ENCODE results near the gene GHR. TPM values are rescaled to one million over a fixed set of nuclear protein-coding genes. Genes with fewer than 3 reads are reported as not detected.
"Not testable (repeated sequence)": the region's sequence is repeated elsewhere in the genome, so short reads cannot be mapped to it uniquely, and the experiment has no call there.

Gene GHR
- total RNA-seq, 1 donor from 2014 or later = 1.3 TPM

- Histone ChIP-seq H3K36me3 (ENCODE audit: control insufficient read depth, insufficient read depth, low read length) (no peaks in the 10 kb centered on the region), H3K27me3 (ENCODE audit: control insufficient read depth, insufficient read depth, low read length) (no peaks in the 10 kb centered on the region), H3K4me3 (ENCODE audit: low read depth, low read length) (no peak overlapping the region)
- DNase-seq (ENCODE audit: low read depth) (no peak), FAIRE-seq (no peak)
- TF ChIP-seq, protein P1, sequence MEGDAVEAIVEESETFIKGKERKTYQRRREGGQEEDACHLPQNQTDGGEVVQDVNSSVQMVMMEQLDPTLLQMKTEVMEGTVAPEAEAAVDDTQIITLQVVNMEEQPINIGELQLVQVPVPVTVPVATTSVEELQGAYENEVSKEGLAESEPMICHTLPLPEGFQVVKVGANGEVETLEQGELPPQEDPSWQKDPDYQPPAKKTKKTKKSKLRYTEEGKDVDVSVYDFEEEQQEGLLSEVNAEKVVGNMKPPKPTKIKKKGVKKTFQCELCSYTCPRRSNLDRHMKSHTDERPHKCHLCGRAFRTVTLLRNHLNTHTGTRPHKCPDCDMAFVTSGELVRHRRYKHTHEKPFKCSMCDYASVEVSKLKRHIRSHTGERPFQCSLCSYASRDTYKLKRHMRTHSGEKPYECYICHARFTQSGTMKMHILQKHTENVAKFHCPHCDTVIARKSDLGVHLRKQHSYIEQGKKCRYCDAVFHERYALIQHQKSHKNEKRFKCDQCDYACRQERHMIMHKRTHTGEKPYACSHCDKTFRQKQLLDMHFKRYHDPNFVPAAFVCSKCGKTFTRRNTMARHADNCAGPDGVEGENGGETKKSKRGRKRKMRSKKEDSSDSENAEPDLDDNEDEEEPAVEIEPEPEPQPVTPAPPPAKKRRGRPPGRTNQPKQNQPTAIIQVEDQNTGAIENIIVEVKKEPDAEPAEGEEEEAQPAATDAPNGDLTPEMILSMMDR (IDR thresholded peaks at IDR 0.05; ENCODE audit: insufficient read depth, low read length, severe bottlenecking) = no peak
These were observed 225.7 kb downstream of the GHR start for GRCh38 chr5:42648915-42649314.

- no peaks in the 10 kb centered on the region for H3K27me3 ChIP-seq (ENCODE audit: control insufficient read depth, insufficient read depth, low read length)
- H3K4me3 ChIP-seq (ENCODE audit: low read depth, low read length) = no peak overlapping the region
- no peaks in the 10 kb centered on the region for H3K36me3 ChIP-seq (ENCODE audit: control insufficient read depth, insufficient read depth, low read length)
- TF ChIP-seq, protein P1 (IDR thresholded peaks at IDR 0.05; ENCODE audit: insufficient read depth, low read length, severe bottlenecking) = no peak
- peak; percentile 64 for DNase-seq (ENCODE audit: low read depth)
- no peak for FAIRE-seq
These were observed 226.8 kb downstream of the GHR start for GRCh38 chr5:42650084-42650483.

- TF ChIP-seq, protein P1 (IDR thresholded peaks at IDR 0.05; ENCODE audit: insufficient read depth, low read length, severe bottlenecking) = no peak
- no peaks in the 10 kb centered on the region for H3K36me3 ChIP-seq (ENCODE audit: control insufficient read depth, insufficient read depth, low read length)
- peak; percentile 40 for FAIRE-seq
These were observed 230.5 kb downstream of the GHR start for GRCh38 chr5:42653705-42654104.

GRCh38 chr5:42654645-42655044 lies 231.4 kb downstream of the GHR start:
- H3K36me3 ChIP-seq (ENCODE audit: control insufficient read depth, insufficient read depth, low read length) = no peaks in the 10 kb centered on the region
- DNase-seq (ENCODE audit: low read depth) (no peak), FAIRE-seq (no peak)
- no peaks in the 10 kb centered on the region for H3K27me3 ChIP-seq (ENCODE audit: control insufficient read depth, insufficient read depth, low read length)
- TF ChIP-seq, protein P1 (IDR thresholded peaks at IDR 0.05; ENCODE audit: insufficient read depth, low read length, severe bottlenecking) = no peak
- H3K4me3 ChIP-seq (ENCODE audit: low read depth, low read length) = no peak overlapping the region

More at GRCh38 chr5:42653705-42654104, 230.5 kb downstream of the GHR start:
- Histone ChIP-seq H3K27me3 (ENCODE audit: control insufficient read depth, insufficient read depth, low read length) (no peaks in the 10 kb centered on the region), H3K4me3 (ENCODE audit: low read depth, low read length) (no peak overlapping the region)
- no peak for DNase-seq (ENCODE audit: low read depth)

- Histone ChIP-seq H3K4me3 (ENCODE audit: low read depth, low read length) (peak overlapping the region; percentile 25), H3K27me3 (ENCODE audit: control insufficient read depth, insufficient read depth, low read length) (no peaks in the 10 kb centered on the region), H3K36me3 (ENCODE audit: control insufficient read depth, insufficient read depth, low read length) (no peaks in the 10 kb centered on the region)
- DNase-seq (ENCODE audit: low read depth) (peak; percentile 96), FAIRE-seq (no peak)
- TF ChIP-seq, protein P1 (IDR thresholded peaks at IDR 0.05; ENCODE audit: insufficient read depth, low read length, severe bottlenecking) = no peak
These were observed 232.9 kb downstream of the GHR start for GRCh38 chr5:42655982-42656650.

- Histone ChIP-seq H3K4me3 (ENCODE audit: low read depth, low read length) (peak overlapping the region; percentile 25), H3K27me3 (ENCODE audit: control insufficient read depth, insufficient read depth, low read length) (no peaks in the 10 kb centered on the region), H3K36me3 (ENCODE audit: control insufficient read depth, insufficient read depth, low read length) (no peaks in the 10 kb centered on the region)
- FAIRE-seq = no peak
- DNase-seq (ENCODE audit: low read depth) = peak; percentile 47
- TF ChIP-seq, protein P1 (IDR thresholded peaks at IDR 0.05; ENCODE audit: insufficient read depth, low read length, severe bottlenecking) = peak; percentile 3
These were observed 233.4 kb downstream of the GHR start for GRCh38 chr5:42656651-42657015.

DNA sequence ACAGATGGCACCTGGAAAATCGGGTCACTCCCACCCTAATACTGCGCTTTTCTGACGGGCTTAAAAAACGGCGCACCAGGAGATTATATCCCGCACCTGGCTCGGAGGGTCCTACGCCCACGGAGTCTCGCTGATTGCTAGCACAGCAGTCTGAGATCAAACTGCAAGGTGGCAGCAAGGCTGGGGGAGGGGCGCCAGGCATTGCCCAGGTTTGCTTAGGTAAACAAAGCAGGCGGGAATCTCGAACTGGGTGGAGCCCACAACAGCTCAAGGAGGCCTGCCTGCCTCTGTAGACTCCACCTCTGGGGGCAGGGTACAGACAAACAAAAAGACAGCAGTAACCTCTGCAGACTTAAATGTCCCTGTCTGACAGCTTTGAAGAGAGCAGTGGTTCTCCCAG lies 236.6 kb downstream of the GHR start:
- DNase-seq (ENCODE audit: low read depth); FAIRE-seq: not testable (repeated sequence)

More for the DNA sequence above, 236.6 kb downstream of the GHR start:
- not testable (repeated sequence) for H3K36me3 ChIP-seq (ENCODE audit: control insufficient read depth, insufficient read depth, low read length); H3K27me3 ChIP-seq (ENCODE audit: control insufficient read depth, insufficient read depth, low read length); H3K4me3 ChIP-seq (ENCODE audit: low read depth, low read length)
